ENCODE results near the gene NOP9. TPM values are rescaled to one million over a fixed set of nuclear protein-coding genes. Genes with fewer than 3 reads are reported as not detected.

Gene NOP9
- 10 to 100 TPM; 20.0 to 27.0 (median 25.4) TPM for polyA plus RNA-seq (ENCODE audit: insufficient read length in 4 of 4)

GRCh38 chr14:24299255-24300191 is at the start of gene NOP9, which contains the start of gene DHRS1:
NOP9 (plus strand) TSS chr14:24299850; CDS start chr14:24299955, 105 bp downstream.
DHRS1 (minus strand) TSS chr14:24299780; CDS start chr14:24299106, 674 bp downstream.
- DNase-seq (ENCODE audit: low read depth in 4 of 4, low spot score in 3 of 4) = peak; percentile 75 to 85 (median 78)

GRCh38 chr14:24250354-24250753 is 49.3 kb upstream of the NOP9 start:
- no peak for DNase-seq (ENCODE audit: low read depth in 4 of 4, low spot score in 3 of 4)

- no peak for DNase-seq (ENCODE audit: low read depth in 4 of 4, low spot score in 3 of 4)
Measured at GRCh38 chr14:24251880-24252288, 47.8 kb upstream of the NOP9 start.

GRCh38 chr14:24252289-24253124 is 47.1 kb upstream of the NOP9 start:
- no peak for DNase-seq (ENCODE audit: low read depth in 4 of 4, low spot score in 3 of 4)

- no peak for DNase-seq (ENCODE audit: low read depth in 4 of 4, low spot score in 3 of 4)
Measured at GRCh38 chr14:24253936-24254335, 45.7 kb upstream of the NOP9 start.

DNA sequence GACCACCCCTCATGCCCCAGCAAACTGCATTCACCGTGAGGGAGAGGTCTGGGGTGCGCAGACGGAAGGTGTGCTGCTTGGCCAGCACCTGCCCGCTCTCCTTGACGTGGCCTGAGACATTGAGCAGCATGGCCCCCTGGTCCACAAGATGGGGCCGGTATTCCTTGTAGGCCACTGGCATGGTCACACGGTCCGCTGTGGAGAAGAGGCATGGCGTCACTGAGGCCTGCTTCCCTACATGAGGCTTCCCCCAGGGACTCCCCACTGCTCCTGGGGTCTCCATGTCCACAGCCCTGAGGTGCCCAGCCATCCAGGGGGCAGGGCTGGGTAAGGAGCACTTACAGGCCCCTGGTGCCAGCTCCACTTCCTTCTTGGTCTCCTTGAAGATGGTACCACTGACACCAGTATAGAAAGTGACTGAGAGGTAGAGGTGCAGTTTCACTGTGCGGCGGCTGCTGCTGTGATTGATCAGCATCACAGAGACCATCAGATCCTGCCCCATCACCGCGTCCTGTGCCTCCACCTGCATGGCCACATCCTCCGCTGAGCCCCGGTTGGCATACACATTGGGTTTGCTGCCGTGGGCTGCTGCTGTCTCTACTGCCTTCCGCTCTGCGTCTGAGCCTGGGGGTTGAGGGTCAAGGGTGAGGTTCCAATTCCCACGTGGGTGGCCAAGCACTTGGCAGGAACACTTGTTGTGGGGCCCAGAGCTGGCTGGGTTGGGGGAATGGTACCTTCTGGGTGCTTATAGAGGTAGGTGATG is 44.8 kb upstream of the NOP9 start:
- no peak for DNase-seq (ENCODE audit: low read depth in 4 of 4, low spot score in 3 of 4)

DNA sequence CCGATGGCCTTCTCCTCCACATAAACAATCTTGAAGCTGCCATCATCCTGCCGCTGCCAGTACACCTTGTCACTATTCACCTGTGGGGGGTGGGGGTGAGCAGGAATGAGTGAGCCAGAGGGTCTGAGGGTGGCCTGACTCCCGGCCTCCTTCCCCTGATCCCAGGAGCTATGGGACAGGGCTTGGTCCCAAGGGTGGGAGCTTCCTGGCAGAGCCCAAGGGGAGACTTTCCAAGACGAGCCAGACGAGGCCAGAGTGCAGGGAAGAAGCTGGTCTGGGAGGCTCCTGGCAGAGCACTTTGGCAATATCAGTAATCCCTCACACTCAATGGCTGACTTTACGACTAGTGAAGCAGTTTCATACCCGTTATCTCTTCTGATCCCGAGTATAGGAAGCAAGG is 44.2 kb upstream of the NOP9 start:
- DNase-seq (ENCODE audit: low read depth in 4 of 4, low spot score in 3 of 4) = no peak

DNA sequence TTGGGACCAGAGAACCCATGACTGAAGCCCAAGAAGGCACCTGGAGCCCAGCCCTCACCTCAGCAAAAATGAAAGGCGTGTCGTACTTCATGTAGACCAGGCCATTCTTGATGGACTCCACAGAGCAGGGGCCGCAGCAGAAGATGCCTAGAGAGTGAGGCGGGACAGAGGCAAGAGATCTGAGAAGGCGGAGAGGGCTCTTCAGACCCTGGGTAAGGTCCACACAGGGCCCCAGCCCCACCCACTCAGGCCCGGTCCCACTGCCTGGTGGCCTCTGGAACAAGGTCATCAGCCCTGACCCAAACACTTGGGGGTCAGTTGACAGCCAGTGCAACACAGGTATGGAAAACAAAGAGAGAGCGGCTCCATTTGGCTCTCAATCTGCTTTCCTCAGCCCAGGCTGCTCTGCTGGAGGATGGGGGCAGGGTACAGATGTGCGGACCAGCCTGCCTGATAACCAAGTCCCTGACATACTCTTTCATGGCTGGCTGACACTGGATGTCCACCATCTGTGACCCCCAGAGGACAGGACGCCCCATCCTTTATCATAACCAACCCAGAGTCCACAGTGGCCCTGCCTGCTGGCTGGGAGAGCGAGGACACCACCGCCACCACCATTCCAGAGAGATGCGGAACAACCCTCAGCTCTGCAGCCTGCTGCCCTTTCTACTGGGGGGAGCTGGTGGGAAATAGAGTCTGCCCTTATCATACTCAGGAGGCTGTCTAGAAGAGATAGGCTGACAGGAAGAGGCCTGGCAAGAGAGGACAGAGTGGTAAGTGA is 43.5 kb upstream of the NOP9 start:
- no peak for DNase-seq (ENCODE audit: low read depth in 4 of 4, low spot score in 3 of 4)

DNA sequence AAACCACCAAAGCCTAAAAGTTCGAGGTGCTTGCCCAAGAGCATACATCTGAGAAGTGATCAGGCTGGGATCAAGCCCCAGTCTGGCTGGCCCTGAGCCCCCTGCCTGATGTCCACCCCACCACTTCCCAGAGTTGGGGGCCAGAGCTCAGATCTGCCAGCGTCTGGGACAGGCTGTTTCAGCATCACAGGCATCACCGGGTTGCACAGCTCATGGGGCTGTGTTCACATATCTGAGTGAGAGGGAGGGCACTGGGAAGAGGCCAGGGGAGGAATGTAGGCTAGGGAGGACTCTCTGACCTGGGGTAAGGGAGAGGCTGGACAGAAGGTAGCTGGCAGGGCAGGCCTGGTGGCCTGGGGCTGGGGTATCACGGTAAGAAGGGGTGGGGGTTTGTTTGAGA is 42.7 kb upstream of the NOP9 start:
- DNase-seq (ENCODE audit: low read depth in 4 of 4, low spot score in 3 of 4) = no peak

- no peak for DNase-seq (ENCODE audit: low read depth in 4 of 4, low spot score in 3 of 4)
Measured at GRCh38 chr14:24258119-24258518, 41.5 kb upstream of the NOP9 start.

DNA sequence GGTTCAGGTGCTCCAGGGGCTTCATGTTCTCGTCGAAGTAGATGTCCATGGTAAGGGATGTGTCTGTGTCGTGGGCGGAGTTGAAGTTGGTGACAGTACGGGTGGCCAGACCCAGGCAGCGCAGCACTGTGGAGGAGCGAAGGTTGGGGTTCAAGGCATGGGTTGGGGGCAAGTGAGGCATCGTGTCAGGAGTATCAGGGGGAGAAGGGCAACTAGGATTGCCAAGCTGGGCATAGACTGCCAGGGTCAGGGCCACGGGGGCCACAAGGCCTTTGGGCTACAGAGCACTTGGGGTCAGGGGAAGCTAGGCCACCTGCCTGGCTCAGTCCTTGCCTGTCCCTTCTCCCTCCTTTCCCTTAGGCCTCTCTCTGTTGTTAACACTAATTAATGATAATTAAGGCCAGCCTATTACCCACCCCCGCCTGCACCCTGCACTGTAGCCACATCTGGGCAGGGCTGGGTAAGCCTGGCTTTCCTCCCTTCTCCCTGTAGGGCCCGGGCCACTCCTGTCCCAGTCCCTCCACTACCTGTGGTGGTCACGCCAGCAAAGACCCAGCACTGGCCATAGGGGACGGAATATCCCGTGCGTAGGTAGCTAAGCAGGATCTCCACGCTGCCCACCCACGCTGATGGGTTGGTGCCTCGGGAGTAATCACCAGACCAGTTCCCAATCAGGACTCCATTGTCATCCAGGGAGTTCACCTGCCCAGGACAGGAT is 40.9 kb upstream of the NOP9 start:
- no peak for DNase-seq (ENCODE audit: low read depth in 4 of 4, low spot score in 3 of 4)

GRCh38 chr14:24259282-24260025 is 40.2 kb upstream of the NOP9 start:
- DNase-seq (ENCODE audit: low read depth in 4 of 4, low spot score in 3 of 4) = no peak

- DNase-seq (ENCODE audit: low read depth in 4 of 4, low spot score in 3 of 4) = no peak
Measured at GRCh38 chr14:24260026-24260779, 39.4 kb upstream of the NOP9 start.

DNA sequence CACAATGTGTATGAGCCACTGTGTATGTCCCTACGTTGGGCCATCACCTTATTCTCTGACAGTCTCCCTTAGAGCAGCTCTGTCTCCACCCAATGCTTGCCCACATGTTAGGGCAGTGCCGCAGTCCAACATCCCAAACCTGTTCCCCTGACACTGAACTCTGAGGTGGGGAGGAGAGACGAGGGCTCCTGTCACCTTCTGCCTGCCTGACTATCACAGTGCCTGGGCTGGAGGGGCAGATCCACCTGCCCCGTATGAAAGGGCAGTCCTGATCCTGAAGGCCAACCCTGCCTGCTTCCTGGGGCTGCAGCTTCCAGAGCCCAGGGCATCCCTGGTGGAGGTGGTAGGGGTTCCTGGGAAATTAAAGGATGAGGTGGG is 38.9 kb upstream of the NOP9 start:
- no peak for DNase-seq (ENCODE audit: low read depth in 4 of 4, low spot score in 3 of 4)

DNA sequence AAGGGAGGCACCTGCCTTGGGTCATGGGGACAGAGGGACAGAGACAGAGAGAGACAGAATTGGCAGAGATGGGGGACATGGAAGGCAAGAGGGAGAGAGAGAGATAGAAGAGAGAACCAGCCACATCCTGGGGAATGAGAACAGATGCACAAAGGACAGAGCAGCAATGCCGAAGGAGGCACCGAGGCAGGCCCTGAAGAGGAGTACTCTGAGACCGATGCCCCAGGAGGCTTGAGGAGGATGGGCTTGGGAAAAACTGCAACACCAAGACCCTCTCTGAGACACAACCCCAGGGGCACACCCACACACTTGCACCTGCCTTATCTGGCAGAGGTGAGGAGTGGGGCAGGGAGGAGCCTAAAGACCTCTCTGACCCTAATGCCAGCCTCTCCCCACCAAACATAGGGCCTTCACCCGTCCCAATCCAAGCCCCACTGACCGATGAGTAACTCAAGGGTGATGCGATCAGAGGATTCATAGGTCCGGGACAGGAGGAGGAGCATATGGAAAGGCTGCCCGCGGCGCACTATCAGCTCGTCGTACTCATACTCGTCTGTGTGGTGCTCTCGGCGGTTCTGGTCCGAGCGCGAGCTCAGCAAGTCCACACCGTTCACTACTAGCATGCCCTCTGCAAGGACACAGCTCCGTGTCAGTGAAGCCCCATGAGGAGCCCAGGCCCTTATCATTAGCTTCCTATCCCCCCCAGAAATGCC is 38.2 kb upstream of the NOP9 start:
- no peak for DNase-seq (ENCODE audit: low read depth in 4 of 4, low spot score in 3 of 4)

DNA sequence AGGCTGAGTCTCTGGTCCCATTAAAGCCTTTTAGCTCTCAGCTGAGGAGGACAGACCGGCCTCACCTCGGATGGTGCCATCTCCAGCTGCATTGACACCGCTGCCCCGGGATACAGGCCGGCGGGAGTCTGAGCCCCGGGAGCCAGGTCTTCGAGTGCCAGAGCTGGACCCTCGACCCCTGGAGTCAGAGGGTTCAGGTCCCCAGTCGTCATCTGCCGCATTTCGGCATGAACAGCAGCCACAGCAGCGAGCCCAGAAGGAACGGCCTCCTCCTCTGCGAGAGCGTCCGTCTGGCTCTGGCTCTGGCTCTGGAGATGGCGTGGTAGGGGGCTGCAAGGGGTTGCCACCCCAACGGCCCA is 37.7 kb upstream of the NOP9 start:
- DNase-seq (ENCODE audit: low read depth in 4 of 4, low spot score in 3 of 4) = no peak
